HG03280 (cell line): ENCODE data around the gene PELI3.
"Not testable (repeated sequence)": the region's sequence is repeated elsewhere in the genome, so short reads cannot be mapped to it uniquely, and the experiment has no call there.

ENCODE experiments used
- ATAC-seq: cut with Tn5 transposase; IDR thresholded peaks from one replicate; pipeline ENCODE4 v1.9.1; 2021; ENCODE audit warnings: mild to moderate bottlenecking, moderate library complexity; ENCODE audit not compliant: unreplicated experiment

The PELI3 gene, protein sequence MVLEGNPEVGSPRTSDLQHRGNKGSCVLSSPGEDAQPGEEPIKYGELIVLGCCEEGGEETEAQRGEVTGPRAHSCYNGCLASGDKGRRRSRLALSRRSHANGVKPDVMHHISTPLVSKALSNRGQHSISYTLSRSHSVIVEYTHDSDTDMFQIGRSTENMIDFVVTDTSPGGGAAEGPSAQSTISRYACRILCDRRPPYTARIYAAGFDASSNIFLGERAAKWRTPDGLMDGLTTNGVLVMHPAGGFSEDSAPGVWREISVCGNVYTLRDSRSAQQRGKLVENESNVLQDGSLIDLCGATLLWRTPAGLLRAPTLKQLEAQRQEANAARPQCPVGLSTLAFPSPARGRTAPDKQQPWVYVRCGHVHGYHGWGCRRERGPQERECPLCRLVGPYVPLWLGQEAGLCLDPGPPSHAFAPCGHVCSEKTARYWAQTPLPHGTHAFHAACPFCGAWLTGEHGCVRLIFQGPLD

DNA sequence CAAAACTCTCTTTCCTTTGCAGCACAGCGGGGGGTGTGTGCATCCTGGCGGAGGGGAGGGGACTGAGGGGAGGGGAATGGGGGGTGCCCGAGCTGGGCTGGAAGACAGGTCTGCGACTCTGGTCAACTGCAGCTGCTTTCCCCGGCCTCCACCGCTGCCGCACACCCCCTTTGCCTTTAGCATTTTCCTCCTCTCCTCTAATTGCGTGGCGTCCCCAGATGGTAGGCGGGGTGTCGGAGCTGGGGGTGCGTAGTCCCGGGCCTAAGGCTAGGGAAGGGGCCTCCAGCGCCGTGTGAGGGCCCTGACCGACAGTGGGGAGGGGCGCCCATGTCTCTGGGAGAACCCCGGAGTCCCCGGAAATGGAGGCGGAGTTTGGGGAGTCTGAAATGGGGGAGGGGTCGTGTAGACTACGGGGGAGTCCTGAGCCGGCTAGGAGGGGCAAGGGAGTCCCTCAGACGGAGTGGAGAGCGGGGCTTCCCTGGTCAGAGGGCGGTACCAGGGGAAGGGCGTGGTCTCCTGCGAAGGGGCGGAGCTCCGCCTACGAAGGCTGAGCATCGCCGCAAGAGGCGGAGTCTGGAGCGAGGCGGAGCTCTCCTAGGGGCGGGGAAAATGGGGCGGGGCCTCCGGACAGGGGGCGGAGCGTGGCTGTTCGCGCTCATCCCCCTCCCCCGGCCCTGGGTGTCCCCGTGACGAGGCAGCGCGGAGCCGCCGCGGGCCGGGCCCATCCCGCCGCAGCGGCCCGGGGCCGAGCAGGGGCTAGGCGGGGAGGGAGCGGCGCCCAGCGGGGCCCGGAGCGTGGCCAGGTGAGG, at the start of gene PELI3:
TSS of gene PELI3 (plus strand) at position 681 of the 809 bp plus-strand sequence. CDS start 1,224 bp downstream, outside the sequence.
- ATAC-seq = peak; percentile 86

DNA sequence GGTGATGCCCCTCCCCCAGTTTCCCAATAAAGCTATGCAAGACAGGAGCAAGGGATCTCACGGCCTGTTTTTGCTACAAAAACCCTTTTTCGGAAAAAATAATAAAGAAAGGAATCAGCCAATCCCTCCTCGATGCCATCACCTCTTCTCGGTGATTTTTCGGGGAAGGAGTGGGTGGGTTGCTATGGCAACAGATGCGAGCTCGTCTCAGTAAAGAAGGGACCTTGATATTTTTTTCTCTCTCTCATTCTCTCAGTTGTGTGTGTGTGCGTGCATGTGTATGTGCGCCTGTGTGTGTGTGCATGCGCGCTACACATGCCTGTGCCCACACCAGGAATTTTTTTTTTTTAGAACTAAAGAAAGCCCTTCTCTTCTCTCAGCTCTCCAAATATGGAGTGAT, 49.7 kb upstream of the PELI3 start:
- ATAC-seq = no peak

DNA sequence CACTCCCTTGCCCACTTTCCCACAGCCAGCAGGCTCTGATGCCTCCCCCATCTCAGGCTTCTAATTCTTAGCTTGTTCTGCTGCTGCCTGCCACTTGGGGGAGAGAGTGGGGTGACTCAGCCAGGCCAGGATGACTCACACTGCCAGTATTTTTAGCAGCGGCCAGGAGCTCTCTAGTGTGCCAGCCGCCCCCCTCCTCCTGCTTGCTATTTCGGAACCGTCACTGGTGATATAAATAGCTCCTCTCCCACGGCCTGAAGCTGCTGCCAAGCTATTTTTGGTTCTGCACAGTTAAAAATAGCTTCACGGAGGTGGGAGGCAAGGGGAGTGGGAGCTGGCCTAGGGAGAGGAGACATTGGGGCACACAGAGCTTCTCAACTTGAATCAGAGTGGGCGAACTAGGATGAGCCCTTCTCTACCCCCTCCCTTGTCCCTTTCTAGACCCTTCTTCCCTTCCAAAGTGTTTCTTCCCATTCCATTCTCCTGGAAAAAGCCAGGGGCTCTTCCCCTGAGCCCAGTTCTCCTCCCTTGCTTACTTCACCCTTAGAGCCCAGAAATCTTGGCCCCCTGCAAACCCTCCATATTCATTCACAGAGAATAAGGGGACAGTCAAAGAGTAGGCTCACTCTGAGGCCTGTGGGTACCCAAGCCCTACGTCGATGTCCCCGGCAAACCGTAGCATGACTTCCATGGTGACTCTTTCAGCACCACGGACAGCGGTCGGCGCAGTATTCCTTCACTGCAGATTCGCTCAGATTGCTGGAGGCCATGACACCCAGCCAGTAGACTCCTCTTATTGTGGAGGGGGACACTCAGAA, 48.3 kb upstream of the PELI3 start:
- ATAC-seq = no peak

DNA sequence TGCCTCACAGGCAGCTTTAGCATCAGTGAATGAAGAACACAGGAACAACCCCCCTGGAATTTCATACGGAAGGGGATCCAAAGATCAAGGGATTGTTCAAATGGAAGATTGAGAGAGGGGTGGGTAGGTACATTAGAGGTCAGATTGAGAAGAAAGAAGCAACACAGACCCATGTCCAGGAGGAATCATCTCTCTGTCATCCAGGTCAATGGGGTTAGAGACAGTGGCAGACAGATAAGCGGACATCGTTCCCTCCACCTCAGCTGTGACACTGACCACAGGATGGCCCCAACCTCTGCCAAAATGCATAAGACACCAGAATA, 47.8 kb upstream of the PELI3 start:
- ATAC-seq = no peak

DNA sequence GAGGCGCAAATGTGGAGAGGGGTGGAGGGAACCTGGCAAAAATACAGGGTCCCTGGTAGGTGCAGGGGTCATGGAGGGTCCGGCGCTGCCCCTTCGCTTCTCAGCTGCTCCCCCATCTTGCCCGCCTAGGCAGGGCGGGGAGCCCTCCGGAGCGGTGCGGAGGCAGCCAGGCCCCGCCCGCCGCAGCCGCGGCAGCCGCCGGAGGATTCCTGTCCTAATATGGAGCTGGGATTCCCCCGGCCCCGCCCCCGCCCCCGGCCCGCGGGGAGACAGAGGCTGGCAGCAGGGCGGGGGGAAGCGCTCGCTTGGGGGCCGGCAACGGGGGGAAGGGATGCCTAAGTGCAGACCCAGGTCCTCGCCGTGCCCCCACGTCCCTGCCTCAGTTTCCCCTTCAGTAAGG, 46.9 kb upstream of the PELI3 start:
- no peak for ATAC-seq

DNA sequence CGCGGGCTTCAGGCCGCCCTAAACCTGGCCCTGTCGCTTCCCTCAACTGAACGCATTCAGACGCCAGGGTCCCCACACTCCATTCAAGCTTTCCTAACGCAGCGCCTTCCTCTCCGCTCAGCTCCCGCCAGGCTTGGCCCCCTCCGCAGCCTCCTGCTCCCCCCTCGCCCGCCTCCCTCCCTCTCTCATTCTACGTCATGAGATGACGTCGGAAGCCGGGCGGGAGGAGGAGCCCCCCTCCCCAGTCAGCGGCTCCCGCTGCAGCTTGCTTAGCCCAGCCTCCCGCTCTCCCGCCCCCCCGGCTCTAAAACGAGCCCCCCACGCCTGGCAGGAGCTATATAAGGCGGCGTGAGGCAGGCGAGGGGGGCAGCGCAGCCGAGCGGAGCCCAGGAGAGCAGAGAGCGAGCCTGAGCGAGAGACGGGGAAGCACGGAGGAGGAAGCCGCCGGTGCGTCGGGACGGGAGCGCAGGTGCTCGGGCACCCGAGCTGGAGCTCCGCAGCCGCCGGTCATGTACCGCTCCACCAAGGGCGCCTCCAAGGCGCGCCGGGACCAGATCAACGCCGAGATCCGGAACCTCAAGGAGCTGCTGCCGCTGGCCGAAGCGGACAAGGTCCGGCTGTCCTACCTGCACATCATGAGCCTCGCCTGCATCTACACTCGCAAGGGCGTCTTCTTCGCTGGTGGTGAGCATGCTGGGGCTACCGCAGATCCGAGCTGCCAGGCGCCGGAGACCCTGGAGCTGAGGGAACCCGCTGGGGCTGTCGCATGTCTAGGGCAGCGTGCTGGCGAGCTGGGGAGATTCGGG, 45.8 kb upstream of the PELI3 start, which contains the start of gene NPAS4:
TSS of gene NPAS4 (plus strand) at position 365 of the 806 bp plus-strand sequence. CDS start at position 510, 145 bp downstream.
- ATAC-seq = no peak

DNA sequence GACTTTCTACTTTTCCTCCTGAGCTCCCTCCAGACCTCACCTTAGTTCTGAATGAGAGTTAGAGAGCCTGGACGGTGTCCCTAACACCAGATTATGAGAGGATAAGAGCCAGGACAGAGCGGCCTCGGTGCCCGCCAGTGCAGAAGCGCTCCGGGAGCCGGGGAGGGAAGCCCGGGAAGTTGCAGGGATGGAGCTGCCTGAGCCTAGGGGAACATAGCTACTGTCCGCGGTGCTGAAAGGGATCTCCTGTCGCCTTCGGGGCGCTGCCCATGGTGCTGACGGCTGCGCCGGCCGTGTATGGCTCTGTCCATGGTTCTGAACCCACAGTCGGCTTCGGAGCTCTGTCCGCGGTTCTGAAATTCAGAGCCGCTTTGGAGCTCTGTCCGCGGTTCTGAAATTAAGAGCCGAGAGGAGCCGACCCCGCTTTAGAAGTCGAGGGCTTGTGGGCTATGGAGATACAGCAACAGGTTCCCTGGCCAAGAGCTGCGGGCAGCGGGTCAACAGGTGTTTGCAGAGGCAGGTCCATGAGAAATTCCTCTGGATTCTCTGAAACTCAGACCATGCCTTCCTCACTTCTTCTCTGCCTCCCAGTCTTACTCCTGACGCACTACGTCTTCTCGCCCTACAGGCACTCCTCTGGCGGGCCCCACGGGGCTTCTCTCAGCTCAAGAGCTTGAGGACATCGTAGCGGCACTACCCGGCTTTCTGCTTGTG, 45.1 kb upstream of the PELI3 start:
- no peak for ATAC-seq

DNA sequence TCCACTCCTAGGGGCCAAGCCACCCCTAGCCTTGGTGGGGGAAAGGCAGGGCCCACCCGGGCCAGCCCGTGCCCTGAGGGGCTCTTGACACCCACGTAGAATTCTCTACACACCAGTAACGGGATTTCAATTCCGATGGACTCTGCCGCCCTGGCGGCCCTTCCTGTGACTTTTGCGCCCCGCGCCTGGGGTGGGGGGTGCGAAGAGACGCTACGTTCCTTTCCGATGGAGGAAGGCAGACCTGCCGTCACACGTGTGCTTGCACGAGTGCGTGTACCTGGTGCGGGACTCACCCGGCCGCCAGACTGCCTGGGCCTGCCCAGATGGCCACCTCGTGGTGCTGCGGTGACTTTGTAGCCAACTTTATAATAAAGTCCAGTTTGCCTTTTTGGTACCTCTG, 40.4 kb upstream of the PELI3 start:
- ATAC-seq = no peak

DNA sequence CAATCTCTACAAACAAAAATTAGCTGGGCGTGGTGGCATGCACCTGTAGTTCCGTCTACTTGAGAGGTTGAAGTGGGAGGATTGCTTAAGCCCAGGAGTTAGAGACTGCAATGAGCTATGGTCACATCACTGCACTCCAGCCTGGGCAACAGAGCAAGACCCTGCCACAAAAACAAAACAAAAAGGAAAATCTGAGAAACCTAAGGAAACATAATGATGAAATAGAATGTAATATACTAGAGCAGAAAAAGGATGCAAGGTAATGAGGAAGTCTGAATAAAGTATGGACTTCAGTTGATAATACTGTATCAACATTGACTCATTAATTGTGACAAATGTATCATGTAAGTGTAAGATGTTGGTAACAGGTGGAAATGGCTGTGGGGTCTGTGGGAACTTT, 37.8 kb upstream of the PELI3 start:
- ATAC-seq = no peak

DNA sequence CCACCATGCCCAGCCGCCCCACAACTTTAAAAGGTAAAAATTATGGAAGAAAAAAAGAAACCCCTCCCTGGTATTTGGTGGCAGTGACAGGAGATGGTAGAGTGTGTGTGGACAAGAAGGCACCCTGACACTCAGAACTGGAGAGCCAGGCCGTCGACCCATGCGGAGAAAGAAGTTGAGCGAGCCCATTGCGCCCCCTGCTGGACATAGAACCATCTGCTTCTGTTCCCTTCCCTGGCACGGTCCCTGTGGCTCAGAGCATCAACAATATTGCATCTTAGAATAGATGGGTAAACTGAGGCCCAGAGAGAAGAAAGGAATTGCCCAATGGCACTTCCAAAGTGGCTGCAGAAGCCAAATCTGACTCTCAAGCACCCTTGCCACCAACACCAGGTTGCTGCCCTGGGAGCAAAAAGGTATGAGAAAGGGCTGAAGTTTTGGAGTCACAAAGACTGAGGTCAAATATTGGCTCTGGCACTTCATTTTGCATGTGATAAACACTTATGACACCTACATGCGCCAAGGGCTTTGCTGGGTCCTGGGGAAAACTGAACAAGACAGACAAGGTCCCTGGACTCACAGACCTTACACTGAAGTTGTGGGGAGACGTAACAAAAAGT, 36.6 kb upstream of the PELI3 start:
- no peak for ATAC-seq

DNA sequence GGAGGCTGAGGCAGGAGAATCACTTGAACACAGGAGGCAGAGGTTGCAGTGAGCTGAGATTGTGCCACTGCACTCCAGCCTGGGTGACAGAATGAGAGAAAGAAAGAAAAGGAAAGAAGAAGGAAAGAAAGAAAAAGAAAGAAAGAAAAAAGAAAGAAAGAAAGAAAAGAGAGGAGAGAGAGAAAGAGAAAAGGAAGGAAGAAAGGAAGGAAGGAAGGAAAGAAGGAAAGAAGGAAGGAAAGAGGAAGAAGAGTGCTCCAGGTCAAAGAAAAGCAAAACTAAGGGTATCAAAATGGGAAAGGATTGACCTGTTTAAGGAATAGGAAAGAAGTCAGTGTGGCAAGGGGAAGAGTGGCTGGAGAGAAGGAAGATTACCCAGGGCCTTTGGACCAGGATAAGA, 35.4 kb upstream of the PELI3 start:
- not testable (repeated sequence) for ATAC-seq

DNA sequence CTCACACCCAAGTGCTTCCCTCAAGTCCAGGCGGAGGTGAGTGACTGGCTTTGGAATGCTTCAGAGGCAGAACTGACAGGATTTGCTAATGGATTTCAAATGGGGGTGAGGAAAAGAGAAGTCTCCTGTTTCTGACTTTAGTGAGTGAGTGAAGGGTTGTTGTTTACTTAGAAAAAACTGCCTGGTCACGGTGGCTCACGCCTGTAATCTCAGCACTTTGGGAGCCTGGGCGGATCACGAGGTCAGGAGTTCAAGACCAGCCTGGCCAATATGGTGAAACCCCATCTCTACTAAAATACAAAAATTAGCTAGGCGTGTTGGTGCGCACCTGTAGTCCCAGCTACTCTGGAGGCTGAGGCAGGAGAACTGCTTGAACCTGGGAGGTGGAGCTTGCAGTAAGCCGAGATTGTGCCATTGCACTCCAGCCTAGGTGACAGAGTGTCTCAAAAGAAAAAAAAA, 34.8 kb upstream of the PELI3 start:
- ATAC-seq = not testable (repeated sequence)

DNA sequence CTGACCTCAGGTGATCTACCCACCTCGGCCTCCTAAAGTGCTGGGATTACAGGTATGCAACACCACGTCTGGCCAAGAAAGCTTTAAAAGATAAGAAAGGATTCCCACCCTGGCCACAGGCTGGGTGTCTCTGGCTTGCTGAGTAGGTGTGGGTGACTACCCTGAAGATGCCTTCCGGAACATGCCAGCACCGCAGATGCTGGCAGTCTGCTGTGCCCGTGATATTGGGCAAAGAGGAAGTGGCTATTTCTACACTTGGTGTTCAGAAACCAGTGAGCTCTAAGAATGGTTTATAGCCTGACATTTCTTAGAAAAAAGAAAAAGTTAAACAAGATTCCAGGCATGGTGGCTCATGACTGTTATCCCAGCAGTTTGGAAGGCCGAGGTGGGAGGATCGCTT, 34.1 kb upstream of the PELI3 start:
- ATAC-seq = no peak

DNA sequence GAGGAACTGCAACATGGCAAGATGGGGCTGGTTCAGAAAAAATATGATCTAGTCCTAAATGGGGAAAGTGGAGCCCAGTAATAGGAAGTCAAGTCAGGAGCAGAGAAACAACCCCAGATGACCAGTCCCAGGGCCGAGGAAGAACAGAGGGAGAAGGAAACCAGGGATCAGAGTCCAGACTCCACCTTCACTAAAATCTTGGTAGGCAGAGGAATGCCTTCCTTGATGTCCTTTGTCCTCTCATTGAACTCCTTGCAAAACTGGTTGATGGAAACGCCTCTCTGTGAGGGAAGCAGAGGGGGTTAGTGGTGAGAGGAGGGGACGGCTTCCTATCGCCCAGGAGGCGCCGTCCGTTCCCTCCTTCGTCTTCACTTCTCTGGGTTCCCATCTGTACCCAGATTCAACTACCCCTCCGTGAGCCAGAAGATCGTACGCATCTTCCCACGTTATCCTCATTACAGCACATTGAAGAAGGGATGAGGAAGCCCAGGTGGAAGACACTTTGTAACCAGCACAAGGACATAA, 28.7 kb upstream of the PELI3 start:
- no peak for ATAC-seq

DNA sequence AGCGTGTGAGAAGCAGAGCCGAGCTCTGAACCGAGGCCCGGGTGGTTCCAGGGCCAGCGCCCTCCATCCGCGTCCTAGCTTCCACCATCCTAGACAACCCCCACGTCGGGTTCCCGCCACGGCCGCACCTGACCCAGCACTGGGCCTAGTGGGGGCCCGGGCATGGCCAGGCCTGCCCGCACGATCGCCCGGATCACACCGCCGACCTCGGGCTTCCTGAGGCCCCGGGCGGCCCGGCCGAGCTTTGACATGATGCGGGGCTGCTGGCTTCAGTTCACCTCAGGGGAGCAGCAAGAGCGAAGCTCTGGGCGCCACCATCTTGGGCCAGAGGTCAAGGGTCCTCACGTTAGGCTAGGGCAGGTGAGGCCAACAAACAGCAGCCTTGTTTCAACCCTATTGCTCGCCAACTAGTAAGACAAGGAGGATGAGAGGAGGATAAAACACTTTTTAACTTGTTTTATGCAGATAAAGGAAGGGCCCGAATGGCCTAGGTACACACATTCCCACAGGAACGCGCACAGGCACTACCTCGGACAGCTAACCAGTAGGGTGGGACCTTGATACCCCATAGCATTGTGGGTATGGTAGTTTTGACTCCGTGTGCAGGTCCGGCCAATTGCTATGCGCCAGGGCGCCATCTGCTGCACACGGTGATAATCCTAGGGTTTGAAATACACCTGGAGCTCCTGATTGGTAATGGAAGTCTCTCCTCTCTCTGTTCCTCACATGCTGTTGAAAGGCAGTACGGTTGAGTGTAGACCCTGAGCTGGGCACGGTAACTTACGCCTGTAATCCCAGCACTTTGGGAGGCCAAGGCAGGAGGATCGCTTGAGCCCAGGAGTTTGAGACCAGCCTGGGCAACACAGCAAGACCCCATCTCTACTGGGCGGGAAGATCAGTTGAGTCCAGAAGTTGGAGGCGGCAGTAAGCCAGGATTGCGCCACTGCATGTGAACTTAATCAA, 27.9 kb upstream of the PELI3 start, which contains the start of gene MRPL11:
TSS of gene MRPL11 (minus strand) at position 345 of the 963 bp plus-strand sequence. CDS start at position 251, 94 bp downstream.
- ATAC-seq = peak; percentile 95

DNA sequence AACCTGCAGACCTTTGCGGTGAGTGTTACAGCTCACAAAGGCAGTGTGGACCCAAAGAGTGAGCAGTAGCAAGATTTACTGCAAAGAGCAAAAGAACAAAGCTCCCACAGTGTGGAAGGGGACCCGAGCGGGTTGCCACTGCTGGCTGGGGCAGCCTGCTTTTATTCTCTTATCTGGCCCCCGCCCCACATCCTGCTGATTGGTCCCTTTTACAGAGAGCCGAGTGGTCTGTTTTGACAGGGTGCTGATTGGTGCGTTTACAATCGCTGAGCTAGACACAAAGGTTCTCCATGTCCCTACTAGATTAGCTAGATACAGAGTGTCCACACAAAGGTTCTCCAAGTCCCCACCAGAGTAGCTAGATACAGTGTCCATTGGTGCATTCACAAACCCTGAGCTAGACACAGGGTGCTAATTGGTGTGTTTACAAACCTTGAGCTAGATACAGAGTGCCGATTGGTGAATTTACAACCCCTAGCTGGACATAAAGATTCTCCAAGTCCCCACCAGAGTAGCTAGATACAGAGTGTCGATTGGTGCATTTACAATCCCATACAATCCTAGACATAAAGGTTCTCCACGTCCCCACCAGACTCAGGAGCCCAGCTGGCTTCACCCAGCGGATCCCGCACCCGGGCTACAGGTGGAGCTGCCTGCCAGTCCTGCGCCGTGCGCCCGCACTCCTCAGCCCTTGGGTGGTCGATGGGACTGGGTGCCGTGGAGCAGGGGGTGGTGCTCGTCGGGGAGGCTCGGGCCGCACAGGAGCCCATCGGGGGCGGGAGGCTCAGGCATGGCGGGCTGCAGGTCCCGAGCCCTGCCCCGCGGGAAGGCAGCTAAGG, 26.4 kb upstream of the PELI3 start:
- not testable (repeated sequence) for ATAC-seq

DNA sequence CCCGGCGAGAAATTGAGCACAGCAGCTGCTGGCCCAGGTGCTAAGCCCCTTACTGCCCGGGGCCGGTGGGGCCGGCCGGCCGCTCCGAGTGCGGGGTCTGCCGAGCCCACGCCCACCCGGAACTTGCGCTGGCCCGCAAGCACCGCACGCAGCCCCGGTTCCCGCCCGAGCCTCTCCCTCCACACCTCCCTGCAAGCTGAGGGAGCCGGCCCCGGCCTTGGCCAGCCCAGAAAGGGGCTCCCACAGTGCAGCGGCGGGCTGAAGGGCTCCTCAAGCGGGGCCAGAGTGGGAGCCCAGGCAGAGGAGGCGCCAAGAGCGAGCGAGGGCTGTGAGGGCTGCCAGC, 25.8 kb upstream of the PELI3 start:
- not testable (repeated sequence) for ATAC-seq
